HEK293T (cell line): ENCODE measurements around the gene SPDYC.

Experiments used
- CTCF ChIA-PET: fragments of 350-600 bp; formaldehyde crosslinking; extraction: SDS; loops from one replicate; lab custom pipeline; 2021; ENCODE audit warnings: antibody characterized with exemption, inconsistent platforms; lab: Yijun Ruan, JAX
- POLR2A ChIA-PET: fragments of 350-600 bp; formaldehyde crosslinking; extraction: SDS; loops from one replicate; lab custom pipeline; 2020; ENCODE audit warnings: antibody characterized with exemption, inconsistent platforms; lab: Yijun Ruan, JAX
- DNase-seq: peaks from one replicate; pipeline ENCODE4 v3.0.0; 2012; ENCODE audit warnings: mixed read lengths; ENCODE audit errors: extremely low spot score
- ARNT ChIP-seq: fragments of 450-650 bp; IDR thresholded peaks from 2 replicates; pipeline ENCODE4 v1.6.1; 2017; ENCODE audit warnings: mild to moderate bottlenecking
- BHLHE40 ChIP-seq: fragments of 450-650 bp; IDR thresholded peaks from 2 replicates; pipeline ENCODE4 v1.6.1; 2016; ENCODE audit warnings: mild to moderate bottlenecking, moderate library complexity, borderline replicate concordance
- CTBP1 ChIP-seq: fragments of 450-650 bp; IDR thresholded peaks from 2 replicates; pipeline ENCODE4 v1.6.1; 2016; ENCODE audit warnings: borderline replicate concordance
- ELF4 ChIP-seq: fragments of 450-650 bp; IDR thresholded peaks from 2 replicates; pipeline ENCODE4 v1.6.1; 2017; ENCODE audit warnings: antibody characterized with exemption
- FOXA1 ChIP-seq: fragments of 450-650 bp; IDR thresholded peaks from 2 replicates; pipeline ENCODE4 v1.6.1; 2016; ENCODE audit warnings: mild to moderate bottlenecking
- FOXK2 ChIP-seq: fragments of 450-650 bp; IDR thresholded peaks from 2 replicates; pipeline ENCODE4 v1.6.1; 2016; ENCODE audit warnings: mild to moderate bottlenecking
- FOXM1 ChIP-seq: fragments of 450-650 bp; IDR thresholded peaks from 2 replicates; pipeline ENCODE4 v1.6.1; 2017; ENCODE audit warnings: mild to moderate bottlenecking, borderline replicate concordance
- HDGF ChIP-seq: fragments of 450-650 bp; IDR thresholded peaks from 2 replicates; pipeline ENCODE4 v1.6.1; 2017; ENCODE audit warnings: antibody characterized with exemption, borderline replicate concordance
- L3MBTL2 ChIP-seq: fragments of 450-650 bp; conservative IDR thresholded peaks from 2 replicates; pipeline ENCODE4 v1.6.1; 2016; ENCODE audit warnings: mild to moderate bottlenecking
- LEF1 ChIP-seq: fragments of 450-650 bp; IDR thresholded peaks from 2 replicates; pipeline ENCODE4 v1.6.1; 2017; ENCODE audit warnings: mild to moderate bottlenecking, borderline replicate concordance
- NFRKB ChIP-seq: fragments of 450-650 bp; IDR thresholded peaks from 2 replicates; pipeline ENCODE4 v1.6.1; 2016; ENCODE audit warnings: mild to moderate bottlenecking, moderate library complexity
- SP1 ChIP-seq: fragments of 450-650 bp; IDR thresholded peaks from 2 replicates; pipeline ENCODE4 v1.6.1; 2017
- SUZ12 ChIP-seq: fragments of 450-650 bp; IDR thresholded peaks from 2 replicates; pipeline ENCODE4 v1.6.1; 2016; ENCODE audit warnings: mild to moderate bottlenecking
- TARDBP ChIP-seq: fragments of 450-650 bp; IDR thresholded peaks from 2 replicates; pipeline ENCODE4 v1.6.1; 2016
- ZNF384 ChIP-seq: fragments of 450-650 bp; IDR thresholded peaks from 2 replicates; pipeline ENCODE4 v1.6.1; 2016
- TF ChIP-seq, protein P1 (sequence below): fragments of 450-650 bp; IDR thresholded peaks from 2 replicates; pipeline ENCODE4 v1.6.1; 2016

Gene SPDYC

GRCh38 chr11:65189191-65189590 is 19.2 kb downstream of the SPDYC start:
- CTCF ChIA-PET = interaction anchor here (0.7 kb wide), 1 partner anchor 16 kb away, joined by 3 read pairs; no protein-coding TSS in a partner anchor
- POLR2A ChIA-PET = interaction anchor here (1.5 kb wide), 1 partner anchor 54 kb away, joined by 3 read pairs; no protein-coding TSS in a partner anchor
- DNase-seq = no peak
- TF ChIP-seq ZNF384 = no peak
- no peak for TF ChIP-seq BHLHE40
- no peak for TF ChIP-seq LEF1
- TF ChIP-seq FOXA1 = no peak

GRCh38 chr11:65194564-65194963 is 24.5 kb downstream of the SPDYC start:
- ChIA-PET POLR2A (no interaction called here), CTCF (no interaction called here)
- TF ChIP-seq FOXM1 (no peak), HDGF (no peak), FOXK2 (no peak), ARNT (no peak), CTBP1 (no peak), TARDBP (no peak), ZNF384 (no peak), FOXA1 (no peak), NFRKB (no peak), ELF4 (no peak), BHLHE40 (no peak), SP1 (no peak), L3MBTL2 (no peak)
- no peak for DNase-seq

GRCh38 chr11:65204143-65204542 is 34.1 kb downstream of the SPDYC start:
- ChIA-PET CTCF (interaction anchor here (0.6 to 1.2 kb wide), 3 partner anchors 16 to 131 kb away, joined by 3 to 5 read pairs (median 4); no protein-coding TSS in a partner anchor), POLR2A (interaction anchor here (1.4 kb wide), 1 partner anchor 58 kb away, joined by 3 read pairs; the partner anchor contains the start of gene POLA2)
- TF ChIP-seq NFRKB (no peak), LEF1 (no peak), TARDBP (no peak), HDGF (no peak), FOXA1 (no peak), FOXK2 (no peak), ZNF384 (no peak), BHLHE40 (no peak), ELF4 (no peak), SP1 (no peak), L3MBTL2 (no peak)
- TF ChIP-seq, protein P1, sequence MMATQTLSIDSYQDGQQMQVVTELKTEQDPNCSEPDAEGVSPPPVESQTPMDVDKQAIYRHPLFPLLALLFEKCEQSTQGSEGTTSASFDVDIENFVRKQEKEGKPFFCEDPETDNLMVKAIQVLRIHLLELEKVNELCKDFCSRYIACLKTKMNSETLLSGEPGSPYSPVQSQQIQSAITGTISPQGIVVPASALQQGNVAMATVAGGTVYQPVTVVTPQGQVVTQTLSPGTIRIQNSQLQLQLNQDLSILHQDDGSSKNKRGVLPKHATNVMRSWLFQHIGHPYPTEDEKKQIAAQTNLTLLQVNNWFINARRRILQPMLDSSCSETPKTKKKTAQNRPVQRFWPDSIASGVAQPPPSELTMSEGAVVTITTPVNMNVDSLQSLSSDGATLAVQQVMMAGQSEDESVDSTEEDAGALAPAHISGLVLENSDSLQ = no peak
- DNase-seq = no peak

DNA sequence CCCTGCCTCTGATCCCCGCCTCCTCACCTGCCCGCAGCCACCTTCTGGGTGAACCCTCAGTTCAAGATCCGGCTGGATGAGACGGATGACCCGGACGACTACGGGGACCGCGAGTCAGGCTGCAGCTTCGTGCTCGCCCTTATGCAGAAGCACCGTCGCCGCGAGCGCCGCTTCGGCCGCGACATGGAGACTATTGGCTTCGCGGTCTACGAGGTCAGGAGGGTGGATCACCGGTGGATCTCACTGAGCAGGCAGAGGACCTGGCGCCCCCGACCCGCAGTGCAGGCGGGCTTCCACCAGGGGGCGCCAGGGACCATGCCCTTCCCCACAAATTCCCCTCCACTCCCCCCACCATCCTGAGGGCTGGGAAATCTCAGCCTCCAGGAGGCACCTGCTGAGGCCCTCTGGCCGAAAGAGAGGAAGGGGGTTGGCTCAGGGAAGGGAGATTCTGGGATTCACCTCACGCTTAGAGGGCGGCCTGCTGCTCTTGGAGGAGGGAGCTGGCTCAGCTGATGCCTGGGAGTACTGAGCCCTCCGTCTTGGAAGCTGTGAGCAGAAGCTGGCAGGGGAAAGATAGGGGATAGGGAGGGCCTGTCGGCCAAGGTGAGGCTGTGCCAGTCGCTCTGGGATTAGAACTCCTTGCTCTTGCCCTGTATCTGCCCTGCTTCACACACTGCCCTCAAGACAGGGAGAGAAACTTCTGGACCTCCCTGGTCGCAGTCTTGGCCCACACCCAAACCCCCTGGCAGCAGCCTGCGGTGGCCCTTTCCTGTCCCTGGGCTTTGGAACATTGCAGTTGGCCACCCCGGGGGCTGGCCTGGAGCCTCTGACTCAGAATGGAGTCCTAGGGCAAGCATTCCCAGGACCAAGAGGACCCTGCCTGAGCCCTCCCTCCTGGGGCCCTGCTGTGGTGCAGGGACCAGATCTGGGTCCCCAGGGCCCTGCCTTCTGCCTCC is 34.9 kb downstream of the SPDYC start:
- DNase-seq = peak; percentile 89
- no peak for TF ChIP-seq ELF4
- TF ChIP-seq SUZ12 = no peak
- TF ChIP-seq ZNF384 = no peak
- no peak for TF ChIP-seq TARDBP
- TF ChIP-seq, protein P1 = no peak
- no peak for TF ChIP-seq LEF1
- no peak for TF ChIP-seq BHLHE40
- no peak for TF ChIP-seq FOXA1
- TF ChIP-seq FOXK2 = no peak
- no peak for TF ChIP-seq NFRKB
- TF ChIP-seq L3MBTL2 = no peak
- TF ChIP-seq CTBP1 = no peak
- no peak for TF ChIP-seq ARNT
- POLR2A ChIA-PET = interaction anchor here (1.2 to 1.4 kb wide), 2 partner anchors 57 to 118 kb away, joined by 3 read pairs; partner anchors contain the start of gene POLA2
- CTCF ChIA-PET = interaction anchor here (0.6 to 1.6 kb wide), 12 partner anchors 13 to 130 kb away, joined by 3 to 7 read pairs (median 4); partner anchors contain the start of genes CAPN1 and POLA2

DNA sequence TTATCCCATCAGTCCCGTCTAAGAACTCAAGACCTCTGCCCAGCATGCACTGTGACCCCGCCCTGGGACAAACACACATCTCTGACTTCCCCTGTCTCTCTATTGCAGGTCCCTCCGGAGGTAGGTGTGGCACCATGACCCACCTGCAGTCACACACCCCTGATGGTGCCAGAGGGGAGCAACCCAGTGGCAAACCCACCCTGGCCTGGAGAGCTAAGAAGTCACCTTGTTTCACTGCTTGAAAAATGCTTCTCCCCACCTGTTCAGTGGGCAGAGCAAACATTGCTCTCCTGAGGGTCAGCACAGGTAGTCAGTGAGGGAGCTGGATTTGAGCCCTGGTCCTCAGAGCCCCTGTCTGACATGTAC is 35.6 kb downstream of the SPDYC start:
- ChIA-PET POLR2A (interaction anchor here (0.8 to 1.3 kb wide), 3 partner anchors 56 to 302 kb away, joined by 3 to 4 read pairs (median 3); partner anchors contain the start of gene POLA2), CTCF (interaction anchor here (0.6 to 1.6 kb wide), 11 partner anchors 13 to 124 kb away, joined by 3 to 7 read pairs (median 4); partner anchors contain the start of genes CAPN1 and POLA2)
- TF ChIP-seq ARNT (no peak), SUZ12 (no peak), BHLHE40 (no peak), FOXM1 (no peak), ZNF384 (no peak), FOXK2 (no peak), NFRKB (no peak), LEF1 (no peak), TARDBP (no peak), FOXA1 (no peak), CTBP1 (no peak), HDGF (no peak), ELF4 (no peak), SP1 (no peak), L3MBTL2 (no peak)
- TF ChIP-seq, protein P1 = no peak
- no peak for DNase-seq
